ENCODE results near the gene SNX15. TPM values are rescaled to one million over a fixed set of nuclear protein-coding genes. Genes with fewer than 3 reads are reported as not detected.

SNX15 gene
- polyA plus RNA-seq, 1 experiment = 8.0 TPM

DNA sequence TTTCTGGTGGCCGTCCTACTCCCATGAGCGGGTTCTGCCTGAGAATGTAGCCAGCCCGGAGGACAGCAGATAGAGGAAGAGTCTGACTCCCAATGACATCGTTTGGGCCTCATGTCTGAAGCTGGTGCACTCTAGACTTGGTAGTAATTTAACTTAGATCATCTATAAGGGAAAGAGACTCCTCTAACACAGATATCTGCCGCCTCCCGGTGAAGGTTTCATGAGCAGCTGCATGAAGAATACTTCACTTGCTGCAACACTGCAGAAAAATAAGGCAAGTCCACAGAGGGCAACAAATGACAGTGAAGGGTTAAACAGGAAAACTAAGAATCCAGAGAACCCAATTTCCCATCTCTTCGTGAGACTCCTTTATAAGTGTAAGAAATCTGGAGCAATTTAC is 19.2 kb upstream of the SNX15 start:
- ChIA-PET CTCF (interaction anchor here (1.1 kb wide), 1 partner anchor 10 kb away, joined by 3 read pairs; no protein-coding TSS in a partner anchor), POLR2A (no interaction called here)
- H3K27ac ChIP-seq (ENCODE audit: low read depth, low read length) = no peak overlapping the region
- TF ChIP-seq, protein P1, sequence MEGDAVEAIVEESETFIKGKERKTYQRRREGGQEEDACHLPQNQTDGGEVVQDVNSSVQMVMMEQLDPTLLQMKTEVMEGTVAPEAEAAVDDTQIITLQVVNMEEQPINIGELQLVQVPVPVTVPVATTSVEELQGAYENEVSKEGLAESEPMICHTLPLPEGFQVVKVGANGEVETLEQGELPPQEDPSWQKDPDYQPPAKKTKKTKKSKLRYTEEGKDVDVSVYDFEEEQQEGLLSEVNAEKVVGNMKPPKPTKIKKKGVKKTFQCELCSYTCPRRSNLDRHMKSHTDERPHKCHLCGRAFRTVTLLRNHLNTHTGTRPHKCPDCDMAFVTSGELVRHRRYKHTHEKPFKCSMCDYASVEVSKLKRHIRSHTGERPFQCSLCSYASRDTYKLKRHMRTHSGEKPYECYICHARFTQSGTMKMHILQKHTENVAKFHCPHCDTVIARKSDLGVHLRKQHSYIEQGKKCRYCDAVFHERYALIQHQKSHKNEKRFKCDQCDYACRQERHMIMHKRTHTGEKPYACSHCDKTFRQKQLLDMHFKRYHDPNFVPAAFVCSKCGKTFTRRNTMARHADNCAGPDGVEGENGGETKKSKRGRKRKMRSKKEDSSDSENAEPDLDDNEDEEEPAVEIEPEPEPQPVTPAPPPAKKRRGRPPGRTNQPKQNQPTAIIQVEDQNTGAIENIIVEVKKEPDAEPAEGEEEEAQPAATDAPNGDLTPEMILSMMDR (IDR thresholded peaks at IDR 0.05; ENCODE audit: low read depth, low read length) = no peak
- no peak overlapping the region for H3K4me3 ChIP-seq (ENCODE audit: low read depth, low read length)
- no peaks in the 10 kb centered on the region for H3K27me3 ChIP-seq (ENCODE audit: control insufficient read depth, insufficient read depth, low read length)
- DNase-seq (ENCODE audit: low read depth, low spot score) = no peak
- H3K9me3 ChIP-seq (ENCODE audit: control insufficient read depth, insufficient read depth, low read length) = no peaks in the 10 kb centered on the region

DNA sequence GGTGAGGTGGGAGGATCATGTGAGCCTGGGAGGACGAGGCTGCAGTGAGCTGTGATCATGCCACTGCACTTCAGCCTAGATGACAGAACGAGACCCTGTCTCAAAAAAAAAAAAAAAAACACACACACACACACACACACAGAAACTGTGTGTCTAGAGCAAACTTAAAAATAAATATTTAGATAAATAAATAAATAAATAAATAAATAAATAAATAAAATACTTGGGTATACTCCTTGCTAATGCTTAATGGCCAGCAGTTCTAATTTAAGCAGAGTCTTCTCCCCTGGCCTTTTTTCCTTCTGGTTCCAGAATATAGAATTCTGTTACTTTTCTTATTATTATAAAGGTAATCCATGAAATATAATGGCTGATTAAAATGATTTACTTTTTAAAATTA is 18.4 kb upstream of the SNX15 start:
- DNase-seq (ENCODE audit: low read depth, low spot score) = no peak
- Histone ChIP-seq H3K27me3 (ENCODE audit: control insufficient read depth, insufficient read depth, low read length) (no peaks in the 10 kb centered on the region), H3K4me3 (ENCODE audit: low read depth, low read length) (no peak overlapping the region), H3K9me3 (ENCODE audit: control insufficient read depth, insufficient read depth, low read length) (no peaks in the 10 kb centered on the region; the same call in 1 of the 2 replicates), H3K27ac (ENCODE audit: low read depth, low read length) (no peak overlapping the region)
- CTCF ChIA-PET = interaction anchor here (0.7 to 1.1 kb wide), 2 partner anchors 11 to 25 kb away, joined by 3 to 5 read pairs; no protein-coding TSS in a partner anchor
- POLR2A ChIA-PET = no interaction called here
- TF ChIP-seq, protein P1 (IDR thresholded peaks at IDR 0.05; ENCODE audit: low read depth, low read length) = no peak

DNA sequence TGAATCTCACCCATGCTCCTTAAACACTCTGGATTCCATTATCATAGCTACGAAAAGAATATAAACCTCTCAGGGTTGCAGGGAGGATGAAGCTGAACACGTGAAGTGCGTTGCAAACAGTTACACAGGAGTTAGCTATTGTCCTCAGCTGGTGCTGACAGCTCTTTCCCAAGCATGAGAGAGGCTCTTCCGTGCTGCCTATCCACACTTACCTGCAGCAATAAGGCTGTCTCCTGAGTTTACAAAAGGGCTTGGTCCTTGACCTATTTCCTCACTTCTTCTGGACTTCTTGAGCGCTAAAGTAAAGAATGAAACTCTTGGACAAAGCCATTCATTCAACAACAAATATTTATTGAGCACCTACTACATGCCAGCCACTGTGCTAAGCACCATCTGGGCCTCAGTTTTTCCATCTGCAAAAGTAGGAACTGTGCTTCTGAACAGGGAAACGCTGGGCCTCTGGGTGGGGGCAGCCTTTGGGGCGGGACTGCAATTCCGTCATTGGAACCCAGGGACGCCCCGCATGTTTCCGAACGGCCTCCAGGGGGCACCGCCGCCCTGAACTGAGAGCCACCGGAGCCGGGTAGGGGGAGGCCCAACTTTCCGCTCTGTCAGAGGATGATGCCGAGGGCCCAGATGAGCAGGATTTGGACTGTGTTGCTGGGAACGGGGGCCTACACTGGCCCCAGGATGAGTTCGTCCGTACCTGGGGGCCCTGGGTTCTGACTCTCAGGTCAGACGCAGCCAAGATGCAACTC is 13.9 kb upstream of the SNX15 start:
- CTCF ChIA-PET = interaction anchor here (0.5 to 3.3 kb wide), 25 partner anchors 10 to 209 kb away, joined by 3 to 23 read pairs (median 4); partner anchors contain the start of genes BATF2, SAC3D1, SNX15 and TM7SF2
- TF ChIP-seq, protein P1 (IDR thresholded peaks at IDR 0.05; ENCODE audit: low read depth, low read length) = peak; percentile 78
- DNase-seq (ENCODE audit: low read depth, low spot score) = peak; percentile 61
- POLR2A ChIA-PET = interaction anchor here (0.6 to 1.1 kb wide), 4 partner anchors 28 to 379 kb away, joined by 3 to 4 read pairs (median 3); partner anchors contain the start of gene SAC3D1
- Histone ChIP-seq H3K27ac (ENCODE audit: low read depth, low read length) (peak overlapping the region; percentile 99), H3K27me3 (ENCODE audit: control insufficient read depth, insufficient read depth, low read length) (no peaks in the 10 kb centered on the region), H3K4me3 (ENCODE audit: low read depth, low read length) (peak overlapping the region; percentile 86), H3K9me3 (ENCODE audit: control insufficient read depth, insufficient read depth, low read length) (no peaks in the 10 kb centered on the region; the same call in 1 of the 2 replicates)

DNA sequence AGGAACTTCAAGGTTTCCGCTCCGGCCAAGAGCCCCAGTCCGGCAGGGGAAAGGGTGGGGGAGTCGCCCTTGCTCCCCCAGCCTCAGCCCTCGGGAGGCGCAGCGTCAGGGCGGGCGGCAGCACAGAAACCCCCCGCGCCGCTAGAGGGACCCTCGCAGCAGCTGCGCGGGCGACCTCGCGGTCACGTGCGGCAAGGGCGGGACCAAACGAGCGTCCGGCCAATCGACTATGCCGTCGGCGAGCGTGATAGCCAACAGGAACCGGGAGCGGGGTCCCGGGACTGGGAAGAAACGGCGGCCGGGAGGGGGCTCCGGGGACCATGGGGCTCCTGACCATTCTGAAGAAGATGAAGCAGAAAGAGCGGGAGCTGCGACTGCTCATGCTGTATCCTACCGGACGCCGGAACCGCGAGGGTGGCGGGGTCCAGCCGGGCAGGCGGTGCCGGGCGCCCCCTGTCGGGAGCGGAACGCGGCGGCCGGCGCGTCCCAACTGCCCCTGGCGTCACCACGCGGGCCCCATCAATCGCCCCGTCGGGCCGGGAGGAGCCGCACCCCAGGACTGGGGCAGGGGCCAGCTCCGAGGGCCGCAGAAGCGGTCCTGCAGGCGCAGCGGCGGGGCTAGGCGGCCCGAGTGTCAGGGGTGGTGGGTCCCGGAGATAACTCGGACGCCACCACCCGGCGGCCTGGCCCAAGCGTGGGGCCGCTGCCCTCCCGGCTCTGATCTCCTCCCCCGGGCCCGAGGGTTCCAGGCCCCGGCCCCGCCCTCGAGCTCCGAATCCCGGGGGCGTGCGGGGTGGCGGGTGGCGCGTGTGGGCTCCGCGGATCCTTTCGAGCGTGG is 13.1 kb upstream of the SNX15 start, which contains the start of gene ARL2:
ARL2 (plus strand) TSS at position 273 of the 838 bp plus-strand sequence; CDS start at position 321, 48 bp downstream.
- DNase-seq (ENCODE audit: low read depth, low spot score) = peak; percentile 70
- TF ChIP-seq, protein P1 (IDR thresholded peaks at IDR 0.05; ENCODE audit: low read depth, low read length) = peak; percentile 52
- no peaks in the 10 kb centered on the region for H3K27me3 ChIP-seq (ENCODE audit: control insufficient read depth, insufficient read depth, low read length)
- CTCF ChIA-PET = interaction anchor here (0.5 to 3.3 kb wide), 23 partner anchors 11 to 226 kb away, joined by 3 to 23 read pairs (median 4); partner anchors contain the start of genes BATF2, CDC42BPG, SAC3D1 and SNX15
- POLR2A ChIA-PET = interaction anchor here (0.6 to 1.1 kb wide), 6 partner anchors 27 to 380 kb away, joined by 3 to 4 read pairs (median 3); partner anchors contain the start of genes PPP2R5B and SAC3D1
- peak within 1 kb of the TSS; percentile 99 for H3K27ac ChIP-seq (ENCODE audit: low read depth, low read length)
- H3K4me3 ChIP-seq (ENCODE audit: low read depth, low read length) = peak within 1 kb of the TSS; percentile 86
- no peaks in the 10 kb centered on the region; the same call in 1 of the 2 replicates for H3K9me3 ChIP-seq (ENCODE audit: control insufficient read depth, insufficient read depth, low read length)

All from AG04450 (cell line).